Prostate gland (tissue), 2 donors: ENCODE results near the gene PHLDB1.

Source experiments
- POLR2A ChIP-seq: fragments of 450-650 bp; IDR thresholded peaks from one replicate; pipeline ENCODE4 v1.6.1; 2016; ENCODE audit warnings: antibody characterized with exemption, mild to moderate bottlenecking
- POLR2AphosphoS5 ChIP-seq: sonication (generic); formaldehyde crosslinking; IDR thresholded peaks from one replicate; pipeline ENCODE4 v1.6.1; 2017; ENCODE audit warnings: antibody characterized with exemption
- TF ChIP-seq, protein P1 (sequence below), 4 experiments: fragments of 200-600 bp in 2 of 4; fragments of 450-650 bp in 2 of 4; sonication (generic) in 2 of 4; IDR thresholded peaks; 1 replicate in 3 of 4; 2 replicates in 1 of 4; pipeline ENCODE4 v1.5.1; 2016 to 2019; ENCODE audit warnings: antibody characterized with exemption in 4 of 4, mild to moderate bottlenecking in 2 of 4, moderate library complexity in 2 of 4

GRCh38 chr11:118690553-118691304 lies 83.3 kb downstream of the PHLDB1 start:
- TF ChIP-seq, protein P1, sequence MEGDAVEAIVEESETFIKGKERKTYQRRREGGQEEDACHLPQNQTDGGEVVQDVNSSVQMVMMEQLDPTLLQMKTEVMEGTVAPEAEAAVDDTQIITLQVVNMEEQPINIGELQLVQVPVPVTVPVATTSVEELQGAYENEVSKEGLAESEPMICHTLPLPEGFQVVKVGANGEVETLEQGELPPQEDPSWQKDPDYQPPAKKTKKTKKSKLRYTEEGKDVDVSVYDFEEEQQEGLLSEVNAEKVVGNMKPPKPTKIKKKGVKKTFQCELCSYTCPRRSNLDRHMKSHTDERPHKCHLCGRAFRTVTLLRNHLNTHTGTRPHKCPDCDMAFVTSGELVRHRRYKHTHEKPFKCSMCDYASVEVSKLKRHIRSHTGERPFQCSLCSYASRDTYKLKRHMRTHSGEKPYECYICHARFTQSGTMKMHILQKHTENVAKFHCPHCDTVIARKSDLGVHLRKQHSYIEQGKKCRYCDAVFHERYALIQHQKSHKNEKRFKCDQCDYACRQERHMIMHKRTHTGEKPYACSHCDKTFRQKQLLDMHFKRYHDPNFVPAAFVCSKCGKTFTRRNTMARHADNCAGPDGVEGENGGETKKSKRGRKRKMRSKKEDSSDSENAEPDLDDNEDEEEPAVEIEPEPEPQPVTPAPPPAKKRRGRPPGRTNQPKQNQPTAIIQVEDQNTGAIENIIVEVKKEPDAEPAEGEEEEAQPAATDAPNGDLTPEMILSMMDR (IDR thresholded peaks at IDR 0.05), result no peak
- no peak for TF ChIP-seq POLR2AphosphoS5
- no peak for TF ChIP-seq POLR2A
